ENCODE data around the gene DAB2IP. TPM values are rescaled to one million over a fixed set of nuclear protein-coding genes. Genes with fewer than 3 reads are reported as not detected.

Gene DAB2IP
- total RNA-seq, 4 donors from 2014 or later = 55.2 to 76.0 (median 60.5) TPM

- H3K9me3 ChIP-seq = no peaks in the 10 kb centered on the region
- no peaks in the 10 kb centered on the region for H3K27me3 ChIP-seq
- H3K27ac ChIP-seq = no peak overlapping the region
- no peaks in the 10 kb centered on the region for H3K36me3 ChIP-seq
- no peak overlapping the region for H3K4me3 ChIP-seq
- TF ChIP-seq POLR2A (IDR thresholded peaks at IDR 0.05) (no peak), CTCF (IDR thresholded peaks at IDR 0.05) (no peak)
- no peaks in the 10 kb centered on the region for H3K4me1 ChIP-seq
- no peak for DNase-seq
Observed at GRCh38 chr9:121800376-121800775, 148.9 kb downstream of the DAB2IP start.

GRCh38 chr9:121801579-121801978 lies 150.1 kb downstream of the DAB2IP start:
- H3K4me3 ChIP-seq = no peak overlapping the region
- H3K27ac ChIP-seq = no peak overlapping the region
- DNase-seq = no peak
- H3K9me3 ChIP-seq = no peaks in the 10 kb centered on the region
- H3K4me1 ChIP-seq = no peaks in the 10 kb centered on the region
- no peaks in the 10 kb centered on the region for H3K36me3 ChIP-seq
- no peak for TF ChIP-seq POLR2A (IDR thresholded peaks at IDR 0.05)
- no peak for TF ChIP-seq CTCF (IDR thresholded peaks at IDR 0.05)
- no peaks in the 10 kb centered on the region for H3K27me3 ChIP-seq

- H3K27ac ChIP-seq = no peak overlapping the region
- H3K4me1 ChIP-seq = no peaks in the 10 kb centered on the region
- H3K4me3 ChIP-seq = no peak overlapping the region
- DNase-seq = no peak
- no peaks in the 10 kb centered on the region for H3K9me3 ChIP-seq
- TF ChIP-seq CTCF (IDR thresholded peaks at IDR 0.05) (no peak), POLR2A (IDR thresholded peaks at IDR 0.05) (no peak)
- no peaks in the 10 kb centered on the region for H3K27me3 ChIP-seq
- no peaks in the 10 kb centered on the region for H3K36me3 ChIP-seq
Observed at GRCh38 chr9:121802753-121803152, 151.3 kb downstream of the DAB2IP start.

- no peak for DNase-seq
- Histone ChIP-seq H3K9me3 (no peaks in the 10 kb centered on the region), H3K4me1 (no peaks in the 10 kb centered on the region), H3K27me3 (no peaks in the 10 kb centered on the region), H3K27ac (no peak overlapping the region), H3K36me3 (no peaks in the 10 kb centered on the region), H3K4me3 (no peak overlapping the region)
- TF ChIP-seq CTCF (IDR thresholded peaks at IDR 0.05) = no peak
- TF ChIP-seq POLR2A (IDR thresholded peaks at IDR 0.05) = no peak
Observed at GRCh38 chr9:121807069-121807822, 155.8 kb downstream of the DAB2IP start.

- no peak for TF ChIP-seq POLR2A (IDR thresholded peaks at IDR 0.05)
- TF ChIP-seq CTCF (IDR thresholded peaks at IDR 0.05) = no peak
- H3K4me3 ChIP-seq = no peak overlapping the region
- no peaks in the 10 kb centered on the region for H3K36me3 ChIP-seq
- DNase-seq = no peak
- no peak overlapping the region for H3K27ac ChIP-seq
- no peaks in the 10 kb centered on the region for H3K9me3 ChIP-seq
- H3K27me3 ChIP-seq = no peaks in the 10 kb centered on the region
- H3K4me1 ChIP-seq = no peaks in the 10 kb centered on the region
Observed at GRCh38 chr9:121807823-121808278, 156.4 kb downstream of the DAB2IP start.
